BJ (cell line): Measurements from ENCODE around the gene OR10G3. TPM values are rescaled to one million over a fixed set of nuclear protein-coding genes. Genes with fewer than 3 reads are reported as not detected.

Source experiments
- CTCF ChIA-PET: fragments of 350-600 bp; formaldehyde crosslinking; extraction: SDS; loops from one replicate; lab custom pipeline; 2021; ENCODE audit warnings: antibody characterized with exemption, inconsistent platforms; lab: Yijun Ruan, JAX
- POLR2A ChIA-PET: fragments of 300-600 bp; sonication (Branson Sonifier 250); formaldehyde crosslinking; extraction: SDS; loops from one replicate; lab custom pipeline; 2021; ENCODE audit warnings: antibody characterized with exemption; lab: Charles Lee
- DNase-seq: peaks from one replicate; pipeline ENCODE4 v3.0.0-alpha.2; 2011; ENCODE audit warnings: low read depth
- H3K27me3 ChIP-seq: 2 replicates; pipeline ENCODE4 v1.6.0; 2011; ENCODE audit warnings: low read length; ENCODE audit not compliant: control insufficient read depth, insufficient read depth
- H3K36me3 ChIP-seq: 2 replicates; pipeline ENCODE4 v1.5.1; 2011; ENCODE audit warnings: low read length; ENCODE audit not compliant: control insufficient read depth, insufficient read depth
- H3K4me3 ChIP-seq: 2 replicates; pipeline ENCODE4 v1.5.1; 2011; ENCODE audit warnings: low read depth, mild to moderate bottlenecking, control low read depth, low read length
- CTCF ChIP-seq: IDR thresholded peaks from 2 replicates; pipeline ENCODE4 v1.5.1; 2011; ENCODE audit warnings: low read depth, mild to moderate bottlenecking, control low read depth, inconsistent platforms, low read length, moderate library complexity; ENCODE audit not compliant: insufficient read depth
- polyA plus RNA-seq: library from polyadenylated mRNA; depleted of rRNA; stranded (reverse); fragments of >200 nt; gene quantifications from 2 replicates; pipeline ENCODE4 v1.2.3, GENCODE V29; 2011

OR10G3 gene
- polyA plus RNA-seq, 1 experiment = not detected

GRCh38 chr14:21541413-21542074 lies 38.3 kb downstream of the OR10G3 start:
- H3K4me3 ChIP-seq = no peak overlapping the region
- TF ChIP-seq CTCF = no peak
- CTCF ChIA-PET = no interaction called here
- H3K36me3 ChIP-seq = no peaks in the 10 kb centered on the region
- H3K27me3 ChIP-seq = peaks cover 14% of the 10 kb centered on the region
- POLR2A ChIA-PET = no interaction called here
- DNase-seq = no peak

GRCh38 chr14:21539189-21539940 lies 40.5 kb downstream of the OR10G3 start:
- POLR2A ChIA-PET = no interaction called here
- CTCF ChIA-PET = interaction anchor here (1.5 kb wide), 1 partner anchor 75 kb away, joined by 3 read pairs; no protein-coding TSS in a partner anchor
- H3K27me3 ChIP-seq = peaks cover 26% of the 10 kb centered on the region
- H3K36me3 ChIP-seq = no peaks in the 10 kb centered on the region
- no peak for DNase-seq
- TF ChIP-seq CTCF = no peak
- H3K4me3 ChIP-seq = no peak overlapping the region

- Histone ChIP-seq H3K4me3 (no peak overlapping the region; the same call in 1 of the 2 replicates), H3K27me3 (peaks cover 26% of the 10 kb centered on the region), H3K36me3 (no peaks in the 10 kb centered on the region)
- no peak for TF ChIP-seq CTCF
- DNase-seq = no peak
- ChIA-PET POLR2A (no interaction called here), CTCF (interaction anchor here (1.6 kb wide), 1 partner anchor 20 kb away, joined by 4 read pairs; no protein-coding TSS in a partner anchor)
These were observed 42.8 kb downstream of the OR10G3 start for GRCh38 chr14:21537090-21537424.

GRCh38 chr14:21536418-21537089 lies 43.3 kb downstream of the OR10G3 start:
- peak overlapping the region; percentile 15; the same call in 1 of the 2 replicates for H3K4me3 ChIP-seq
- ChIA-PET CTCF (no interaction called here), POLR2A (no interaction called here)
- DNase-seq = no peak
- no peaks in the 10 kb centered on the region for H3K36me3 ChIP-seq
- H3K27me3 ChIP-seq = peaks cover 26% of the 10 kb centered on the region
- no peak for TF ChIP-seq CTCF
